GM11168 (cell line): ENCODE measurements around the gene SPOCK1.

Source experiments
- in situ Hi-C: fragments of 300-500 bp; cut with MboI; formaldehyde crosslinking; loops from one replicate; pipeline ENCODE4 v1.12.0; 2022; ENCODE audit warnings: low sequenced_read_pairs; ENCODE audit not compliant: unreplicated experiment

The SPOCK1 gene

GRCh38 chr5:137372016-137372772, 126.9 kb downstream of the SPOCK1 start:
- in situ Hi-C loops, result no loop called here

GRCh38 chr5:137370096-137371071, 128.7 kb downstream of the SPOCK1 start:
- in situ Hi-C loops, result no loop called here

- in situ Hi-C loops, result no loop called here
These were observed 130.5 kb downstream of the SPOCK1 start for GRCh38 chr5:137368651-137369050.

- in situ Hi-C loops, result no loop called here
These were observed 131.2 kb downstream of the SPOCK1 start for GRCh38 chr5:137367951-137368350.

- in situ Hi-C loops, result no loop called here
These were observed 132.6 kb downstream of the SPOCK1 start for GRCh38 chr5:137366526-137366925.

GRCh38 chr5:137365126-137365865, 133.8 kb downstream of the SPOCK1 start:
- in situ Hi-C loops, result no loop called here

- in situ Hi-C loops, result no loop called here
These were observed 137.8 kb downstream of the SPOCK1 start for GRCh38 chr5:137361280-137361679.

- in situ Hi-C loops, result no loop called here
These were observed 138.5 kb downstream of the SPOCK1 start for GRCh38 chr5:137360607-137361006.

- in situ Hi-C loops, result no loop called here
These were observed 139.2 kb downstream of the SPOCK1 start for GRCh38 chr5:137359941-137360340.

- in situ Hi-C loops, result no loop called here
These were observed 141.7 kb downstream of the SPOCK1 start for GRCh38 chr5:137357436-137357835.

GRCh38 chr5:137356127-137356526, 143.0 kb downstream of the SPOCK1 start:
- in situ Hi-C loops, result no loop called here

- in situ Hi-C loops, result no loop called here
These were observed 143.4 kb downstream of the SPOCK1 start for GRCh38 chr5:137355708-137356107.

- in situ Hi-C loops, result no loop called here
These were observed 147.0 kb downstream of the SPOCK1 start for GRCh38 chr5:137352095-137352494.

- in situ Hi-C loops, result no loop called here
These were observed 148.3 kb downstream of the SPOCK1 start for GRCh38 chr5:137350791-137351190.

GRCh38 chr5:137348759-137349158, 150.4 kb downstream of the SPOCK1 start:
- in situ Hi-C loops, result no loop called here

GRCh38 chr5:137347865-137348264, 151.3 kb downstream of the SPOCK1 start:
- in situ Hi-C loops, result no loop called here

- in situ Hi-C loops, result no loop called here
These were observed 152.8 kb downstream of the SPOCK1 start for GRCh38 chr5:137346281-137346680.

GRCh38 chr5:137345396-137345795, 153.7 kb downstream of the SPOCK1 start:
- in situ Hi-C loops, result no loop called here

GRCh38 chr5:137344723-137345322, 154.3 kb downstream of the SPOCK1 start:
- in situ Hi-C loops, result no loop called here

- in situ Hi-C loops, result no loop called here
These were observed 155.1 kb downstream of the SPOCK1 start for GRCh38 chr5:137344021-137344420.
